HG02610 (cell line): Measurements from ENCODE around the gene STEAP1.
"Not testable (repeated sequence)": the region's sequence is repeated elsewhere in the genome, so short reads cannot be mapped to it uniquely, and the experiment has no call there.

ENCODE experiments used
- ATAC-seq: cut with Tn5 transposase; IDR thresholded peaks from one replicate; pipeline ENCODE4 v1.9.1; 2021; ENCODE audit warnings: mild to moderate bottlenecking, moderate library complexity; ENCODE audit not compliant: unreplicated experiment

STEAP1 gene

DNA sequence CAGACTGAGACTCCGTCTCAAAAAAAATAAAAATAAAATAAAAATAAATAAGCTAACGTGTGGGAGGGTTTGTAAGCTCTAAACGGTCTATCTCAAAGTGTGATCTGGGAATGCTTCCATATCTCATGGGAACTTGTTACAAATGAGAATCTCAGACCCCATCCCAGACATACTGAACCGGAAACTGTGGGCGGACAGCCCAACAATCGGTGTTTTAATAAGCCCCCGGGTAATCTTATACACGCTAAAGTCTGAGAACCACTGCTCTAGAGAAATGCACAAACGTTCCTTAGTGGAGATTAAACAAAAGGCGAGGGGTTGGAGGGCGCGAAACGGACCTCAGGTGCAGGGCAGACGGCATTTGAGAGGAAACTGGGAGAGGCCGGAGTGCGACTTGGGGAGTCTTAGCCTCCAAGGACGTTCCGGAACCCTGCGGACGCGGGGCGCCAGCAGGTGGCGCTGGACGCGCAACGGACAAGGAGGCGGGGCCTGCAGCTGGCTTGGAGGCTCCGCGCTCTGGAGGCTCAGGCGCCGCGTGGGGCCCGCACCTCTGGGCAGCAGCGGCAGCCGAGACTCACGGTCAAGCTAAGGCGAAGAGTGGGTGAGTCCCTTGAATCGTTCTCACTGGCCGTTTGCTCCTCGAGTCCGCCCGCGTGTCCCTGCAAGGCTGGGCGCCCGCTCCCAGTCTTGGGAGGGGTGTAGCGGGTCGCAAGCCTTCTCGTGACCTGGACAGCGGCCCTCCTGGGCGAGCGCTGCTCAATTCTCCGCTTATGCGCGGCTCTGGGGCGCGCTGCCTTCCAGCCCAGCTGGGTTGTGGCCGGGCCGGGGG is at the start of gene STEAP1:
Gene STEAP1 (plus strand): TSS at position 527 of the 829 bp plus-strand sequence. CDS start 5,320 bp downstream, outside the sequence.
- ATAC-seq = peak; percentile 98

GRCh38 chr7:90114972-90115371 is 39.3 kb upstream of the STEAP1 start:
- ATAC-seq = not testable (repeated sequence)

DNA sequence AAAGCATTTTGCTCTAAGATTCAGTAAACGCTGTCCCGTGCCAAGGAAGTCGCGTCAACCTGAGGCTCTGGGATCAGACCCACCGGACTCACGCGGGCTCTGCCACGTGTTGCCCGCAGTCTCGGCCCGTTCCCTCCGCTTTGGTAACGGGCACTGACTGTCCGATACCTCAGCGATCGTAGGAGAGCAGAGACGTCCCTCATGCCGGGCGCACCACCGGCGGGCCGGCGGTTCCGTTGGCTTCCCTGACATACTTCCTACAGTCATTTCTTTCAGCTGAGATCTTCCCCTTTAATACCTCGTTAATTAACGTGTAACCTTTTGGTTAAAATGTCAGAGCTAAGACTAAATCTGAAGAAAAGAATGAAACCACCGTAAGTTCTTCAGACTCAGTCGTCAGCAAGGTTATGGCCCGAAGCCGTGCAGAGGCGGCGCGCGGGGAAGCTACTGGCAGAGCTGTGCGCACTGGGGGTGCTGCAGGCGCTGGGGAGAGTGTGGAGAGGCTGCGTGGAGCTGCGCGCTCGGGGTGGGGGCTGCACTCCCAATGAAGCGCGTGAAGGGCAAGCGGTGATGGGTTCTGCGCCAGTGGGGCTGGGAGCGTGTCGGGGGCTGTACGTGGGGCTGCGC is 35.6 kb upstream of the STEAP1 start:
- not testable (repeated sequence) for ATAC-seq

DNA sequence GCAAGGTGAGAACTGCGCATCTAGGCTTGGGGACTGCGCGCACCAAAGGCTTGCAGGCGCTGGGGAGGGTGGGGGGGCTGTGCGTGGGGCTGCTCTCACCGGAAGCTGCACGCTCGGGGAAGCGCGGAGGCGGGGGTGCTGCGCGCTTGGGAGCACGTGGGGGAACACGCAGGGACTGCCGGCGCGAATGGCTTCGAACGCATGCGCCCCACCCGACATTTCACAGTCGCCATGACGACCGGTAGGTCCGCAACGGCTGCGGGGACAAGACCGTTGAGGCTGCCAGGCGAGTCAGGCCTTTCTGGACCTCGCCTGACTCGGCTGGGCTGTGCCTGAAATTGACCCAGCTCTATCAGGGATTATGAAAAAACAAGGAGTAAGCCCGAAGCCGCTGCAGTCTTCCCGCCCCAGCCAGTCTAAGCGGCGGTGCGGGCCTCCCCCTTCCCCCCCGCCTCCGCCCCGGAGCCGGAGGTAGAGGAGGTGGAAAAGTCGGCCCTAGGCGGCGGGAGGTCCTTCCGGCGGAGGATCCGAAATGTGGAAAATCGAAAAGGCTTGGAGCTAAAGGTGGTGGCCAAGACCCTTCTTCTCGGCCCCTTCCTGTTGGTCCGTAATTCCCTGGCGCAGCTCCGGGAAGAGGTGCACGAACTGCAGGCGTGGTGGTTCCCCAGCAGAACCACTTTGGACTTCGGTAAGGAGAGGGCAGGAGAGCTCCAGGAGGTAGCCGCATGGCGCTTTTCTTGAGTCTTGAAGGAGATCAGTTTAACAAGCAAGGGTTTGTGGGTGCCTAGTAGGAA is 34.9 kb upstream of the STEAP1 start:
- no peak for ATAC-seq

GRCh38 chr7:90120205-90120604 is 34.1 kb upstream of the STEAP1 start:
- ATAC-seq = not testable (repeated sequence)

GRCh38 chr7:90131746-90132145 is 22.5 kb upstream of the STEAP1 start:
- not testable (repeated sequence) for ATAC-seq

DNA sequence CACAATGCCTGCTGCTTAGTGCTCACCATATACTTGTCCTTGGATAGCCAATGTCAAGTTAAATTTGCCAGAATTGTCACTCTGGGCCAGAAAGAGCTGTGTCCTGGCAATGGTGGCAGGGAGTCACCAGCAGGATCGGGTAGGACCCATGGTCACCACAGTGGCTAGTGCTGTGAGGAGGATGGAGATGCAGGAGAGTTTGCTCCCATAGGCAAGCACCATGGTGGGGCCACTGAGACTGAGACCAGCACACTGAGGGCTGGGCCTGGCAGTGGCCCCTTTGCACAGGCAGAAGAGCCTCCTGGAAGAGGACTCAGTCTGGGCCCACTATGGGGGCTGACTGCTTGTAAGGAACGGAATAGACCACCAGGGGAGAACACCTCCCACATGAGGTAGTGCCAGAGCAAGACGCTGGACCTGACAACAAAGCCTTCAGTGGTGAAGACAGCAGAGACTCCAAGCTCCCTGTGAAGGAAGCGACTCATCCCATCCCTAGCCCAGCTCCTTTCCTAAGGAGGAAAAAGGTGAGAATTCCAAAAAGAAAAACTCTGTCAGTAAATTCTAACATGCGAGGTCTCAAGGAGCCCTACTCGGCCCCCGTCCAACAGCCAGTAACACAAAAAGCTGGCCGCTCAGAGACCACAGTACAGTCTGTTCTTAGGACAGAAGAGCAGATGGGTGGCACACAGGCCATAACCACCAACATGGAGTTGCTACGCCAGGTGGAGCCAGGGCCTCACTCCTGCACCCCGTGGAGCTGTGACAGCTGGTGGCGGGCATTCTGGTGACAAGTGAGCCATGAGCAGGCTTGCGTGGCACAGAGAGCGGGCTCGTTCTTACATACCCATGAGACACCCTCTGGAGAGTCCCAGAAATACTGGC is 6.9 kb upstream of the STEAP1 start:
- not testable (repeated sequence) for ATAC-seq

DNA sequence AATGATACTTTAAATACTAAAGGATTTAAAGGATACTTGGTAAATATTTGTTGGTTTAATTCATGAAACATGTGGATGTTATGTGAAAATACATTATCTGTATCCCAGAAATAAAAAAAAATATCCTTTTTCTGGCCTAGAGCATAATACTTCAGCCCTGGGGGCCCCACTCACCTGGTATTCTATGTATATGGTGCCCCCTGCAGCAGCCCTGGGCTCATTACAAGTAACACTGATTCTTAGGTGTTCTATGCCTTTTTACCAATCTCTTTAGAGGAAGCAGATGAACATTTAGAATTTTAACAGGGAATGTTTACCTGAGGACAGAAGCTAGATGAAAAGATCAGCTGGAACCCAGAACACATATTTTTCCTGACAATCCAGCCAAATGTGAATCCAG is 4.8 kb upstream of the STEAP1 start:
- ATAC-seq = not testable (repeated sequence)

GRCh38 chr7:90151884-90152283 is 2.4 kb upstream of the STEAP1 start:
- ATAC-seq = not testable (repeated sequence)

GRCh38 chr7:90152642-90153253 is 1.5 kb upstream of the STEAP1 start:
- peak; percentile 25 for ATAC-seq

DNA sequence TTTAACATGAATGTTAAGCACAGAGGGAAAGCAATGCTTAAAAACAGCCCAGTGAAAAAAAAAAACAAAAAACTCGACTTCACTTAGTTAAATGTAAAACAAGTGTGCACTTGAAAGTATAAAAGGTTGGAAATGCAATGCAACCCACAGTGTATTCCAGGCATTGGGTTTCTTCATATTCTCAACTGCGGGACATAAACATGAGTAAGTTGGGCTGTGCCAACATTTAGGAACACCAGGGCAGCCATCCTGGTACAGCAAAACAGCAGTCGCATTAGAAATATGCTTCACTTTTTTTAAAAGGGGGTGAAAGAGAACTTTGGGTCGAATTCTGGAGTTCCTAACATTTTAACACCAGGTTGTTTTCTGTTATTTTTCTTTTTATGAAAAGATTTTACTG is 937 bp downstream of the STEAP1 start:
- no peak for ATAC-seq

- not testable (repeated sequence) for ATAC-seq
Measured at GRCh38 chr7:90157331-90157730, 3.1 kb downstream of the STEAP1 start.

- not testable (repeated sequence) for ATAC-seq
Measured at GRCh38 chr7:90157761-90158350, 3.6 kb downstream of the STEAP1 start.

DNA sequence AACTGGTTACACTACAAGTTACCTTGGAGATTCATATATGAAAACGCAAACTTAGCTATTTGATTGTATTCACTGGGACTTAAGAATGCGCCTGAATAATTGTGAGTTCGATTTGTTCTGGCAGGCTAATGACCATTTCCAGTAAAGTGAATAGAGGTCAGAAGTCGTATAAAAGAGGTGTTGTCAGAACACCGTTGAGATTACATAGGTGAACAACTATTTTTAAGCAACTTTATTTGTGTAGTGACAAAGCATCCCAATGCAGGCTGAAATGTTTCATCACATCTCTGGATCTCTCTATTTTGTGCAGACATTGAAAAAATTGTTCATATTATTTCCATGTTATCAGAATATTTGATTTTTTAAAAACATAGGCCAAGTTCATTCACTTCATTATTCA is 9.3 kb downstream of the STEAP1 start:
- ATAC-seq = no peak

GRCh38 chr7:90165724-90166123 is 11.5 kb downstream of the STEAP1 start:
- ATAC-seq = no peak

- ATAC-seq = no peak
Measured at GRCh38 chr7:90166153-90166552, 11.9 kb downstream of the STEAP1 start.

DNA sequence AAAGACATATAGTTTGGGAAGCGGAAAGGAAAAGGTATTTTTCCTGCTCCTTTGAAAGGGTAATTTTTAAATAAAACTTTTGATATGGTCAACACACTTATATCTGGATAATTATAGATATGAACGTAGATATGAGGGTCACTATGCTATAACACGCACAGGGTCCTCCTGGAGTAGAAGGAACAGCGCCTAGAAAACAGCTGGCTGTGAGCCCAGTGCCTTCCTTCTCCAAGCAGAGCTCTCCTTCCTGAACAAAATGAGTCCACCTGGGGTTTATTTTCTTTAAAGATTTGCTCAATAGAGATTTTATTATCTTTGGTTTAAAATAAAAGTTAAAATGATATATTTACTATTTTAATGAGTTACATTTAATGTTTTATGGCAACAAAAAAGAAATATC is 13.1 kb downstream of the STEAP1 start:
- no peak for ATAC-seq

- ATAC-seq = no peak
Measured at GRCh38 chr7:90169891-90170290, 15.6 kb downstream of the STEAP1 start.

DNA sequence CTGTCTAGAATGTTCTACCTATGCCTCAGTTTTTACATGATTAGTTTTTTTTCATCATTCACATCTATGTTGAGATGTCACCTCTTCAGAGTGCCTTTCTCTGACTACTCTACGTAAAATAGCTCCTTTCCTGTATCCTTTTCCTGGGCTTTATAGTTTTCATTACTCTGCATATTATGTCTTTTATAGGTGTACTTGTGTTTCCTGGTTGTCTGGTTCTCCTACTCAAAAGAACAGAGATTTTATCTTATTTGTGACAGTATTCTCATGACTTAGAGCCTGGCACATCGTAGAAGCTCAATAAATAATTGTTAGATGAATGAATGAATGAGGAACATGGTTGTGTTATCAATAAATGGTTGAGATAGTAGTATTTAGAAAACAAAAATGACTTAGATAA is 17.9 kb downstream of the STEAP1 start:
- no peak for ATAC-seq

- ATAC-seq = no peak
Measured at GRCh38 chr7:90172624-90173023, 18.4 kb downstream of the STEAP1 start.
